Measurements from ENCODE around the gene DSG1. TPM values are rescaled to one million over a fixed set of nuclear protein-coding genes. Genes with fewer than 3 reads are reported as not detected.

DSG1 gene
- total and polyA plus RNA-seq, 4 donors = 0.13 to 2.9 (median 0.65) TPM

DNA sequence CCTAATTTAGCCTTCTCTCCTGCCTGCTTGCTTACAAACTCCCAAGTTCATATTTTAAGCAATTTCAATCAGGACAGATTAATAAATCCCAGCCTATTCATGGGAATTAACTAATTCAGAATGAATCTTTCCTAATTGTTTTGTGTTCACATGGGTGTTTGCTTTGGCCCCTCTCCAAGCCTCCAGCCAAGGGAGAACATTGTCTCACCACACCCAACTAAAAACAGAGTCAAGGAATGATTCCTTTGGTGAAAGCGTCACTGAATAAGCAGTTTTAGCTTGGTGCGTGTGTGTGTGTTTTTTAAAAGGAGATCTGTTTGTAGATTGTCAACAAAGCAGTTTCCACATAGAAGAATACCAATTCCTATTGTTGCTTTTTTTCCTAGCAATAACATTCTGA, 43.0 kb upstream of the DSG1 start:
- H3K36me3 ChIP-seq (ENCODE audit: control insufficient read depth in 4 of 4, insufficient read depth in 3 of 4, low read depth in 1 of 4, low read length in 3 of 4) = no peaks in the 10 kb centered on the region
- no peaks in the 10 kb centered on the region for H3K9me3 ChIP-seq (ENCODE audit: control insufficient read depth in 4 of 4, low read length in 3 of 4)
- DNase-seq (ENCODE audit: low spot score) = no peak
- H3K9ac ChIP-seq (ENCODE audit: low read depth in 1 of 2, low read length in 2 of 2) = no peak overlapping the region
- H3K27me3 ChIP-seq (ENCODE audit: control insufficient read depth in 4 of 4, insufficient read depth in 4 of 4, low read length in 3 of 4) = no peaks in the 10 kb centered on the region
- H3K4me3 ChIP-seq (ENCODE audit: low read depth in 1 of 3, low read length in 3 of 3) = no peak overlapping the region
- TF ChIP-seq HNF4G (IDR thresholded peaks at IDR 0.05) (no peak), JUND (IDR thresholded peaks at IDR 0.05) (no peak), HNF4A (conservative IDR thresholded peaks at IDR 0.05) (peak in 1 of 2 donors; percentile 14), GABPA (IDR thresholded peaks at IDR 0.05 in 1 of 2, conservative IDR thresholded peaks at IDR 0.05 in 1 of 2) (no peak), EGR1 (IDR thresholded peaks at IDR 0.05; ENCODE audit: low read depth in 2 of 2) (no peak), RAD21 (IDR thresholded peaks at IDR 0.05) (peak in 1 of 2 donors; percentile 41), SP1 (IDR thresholded peaks at IDR 0.05) (peak; percentile 10), FOXA2 (IDR thresholded peaks at IDR 0.05) (peak; percentile 68), YY1 (IDR thresholded peaks at IDR 0.05) (no peak), TAF1 (conservative IDR thresholded peaks at IDR 0.05) (no peak), FOXA1 (IDR thresholded peaks at IDR 0.05) (peak; percentile 50), RXRA (IDR thresholded peaks at IDR 0.05) (no peak), NR2F2 (IDR thresholded peaks at IDR 0.05) (no peak)
- TF ChIP-seq, protein P1, sequence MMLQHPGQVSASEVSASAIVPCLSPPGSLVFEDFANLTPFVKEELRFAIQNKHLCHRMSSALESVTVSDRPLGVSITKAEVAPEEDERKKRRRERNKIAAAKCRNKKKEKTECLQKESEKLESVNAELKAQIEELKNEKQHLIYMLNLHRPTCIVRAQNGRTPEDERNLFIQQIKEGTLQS (IDR thresholded peaks at IDR 0.05) = no peak
- TF ChIP-seq, protein P2, sequence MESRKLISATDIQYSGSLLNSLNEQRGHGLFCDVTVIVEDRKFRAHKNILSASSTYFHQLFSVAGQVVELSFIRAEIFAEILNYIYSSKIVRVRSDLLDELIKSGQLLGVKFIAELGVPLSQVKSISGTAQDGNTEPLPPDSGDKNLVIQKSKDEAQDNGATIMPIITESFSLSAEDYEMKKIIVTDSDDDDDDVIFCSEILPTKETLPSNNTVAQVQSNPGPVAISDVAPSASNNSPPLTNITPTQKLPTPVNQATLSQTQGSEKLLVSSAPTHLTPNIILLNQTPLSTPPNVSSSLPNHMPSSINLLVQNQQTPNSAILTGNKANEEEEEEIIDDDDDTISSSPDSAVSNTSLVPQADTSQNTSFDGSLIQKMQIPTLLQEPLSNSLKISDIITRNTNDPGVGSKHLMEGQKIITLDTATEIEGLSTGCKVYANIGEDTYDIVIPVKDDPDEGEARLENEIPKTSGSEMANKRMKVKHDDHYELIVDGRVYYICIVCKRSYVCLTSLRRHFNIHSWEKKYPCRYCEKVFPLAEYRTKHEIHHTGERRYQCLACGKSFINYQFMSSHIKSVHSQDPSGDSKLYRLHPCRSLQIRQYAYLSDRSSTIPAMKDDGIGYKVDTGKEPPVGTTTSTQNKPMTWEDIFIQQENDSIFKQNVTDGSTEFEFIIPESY (IDR thresholded peaks at IDR 0.05) = no peak
- TF ChIP-seq, protein P3, sequence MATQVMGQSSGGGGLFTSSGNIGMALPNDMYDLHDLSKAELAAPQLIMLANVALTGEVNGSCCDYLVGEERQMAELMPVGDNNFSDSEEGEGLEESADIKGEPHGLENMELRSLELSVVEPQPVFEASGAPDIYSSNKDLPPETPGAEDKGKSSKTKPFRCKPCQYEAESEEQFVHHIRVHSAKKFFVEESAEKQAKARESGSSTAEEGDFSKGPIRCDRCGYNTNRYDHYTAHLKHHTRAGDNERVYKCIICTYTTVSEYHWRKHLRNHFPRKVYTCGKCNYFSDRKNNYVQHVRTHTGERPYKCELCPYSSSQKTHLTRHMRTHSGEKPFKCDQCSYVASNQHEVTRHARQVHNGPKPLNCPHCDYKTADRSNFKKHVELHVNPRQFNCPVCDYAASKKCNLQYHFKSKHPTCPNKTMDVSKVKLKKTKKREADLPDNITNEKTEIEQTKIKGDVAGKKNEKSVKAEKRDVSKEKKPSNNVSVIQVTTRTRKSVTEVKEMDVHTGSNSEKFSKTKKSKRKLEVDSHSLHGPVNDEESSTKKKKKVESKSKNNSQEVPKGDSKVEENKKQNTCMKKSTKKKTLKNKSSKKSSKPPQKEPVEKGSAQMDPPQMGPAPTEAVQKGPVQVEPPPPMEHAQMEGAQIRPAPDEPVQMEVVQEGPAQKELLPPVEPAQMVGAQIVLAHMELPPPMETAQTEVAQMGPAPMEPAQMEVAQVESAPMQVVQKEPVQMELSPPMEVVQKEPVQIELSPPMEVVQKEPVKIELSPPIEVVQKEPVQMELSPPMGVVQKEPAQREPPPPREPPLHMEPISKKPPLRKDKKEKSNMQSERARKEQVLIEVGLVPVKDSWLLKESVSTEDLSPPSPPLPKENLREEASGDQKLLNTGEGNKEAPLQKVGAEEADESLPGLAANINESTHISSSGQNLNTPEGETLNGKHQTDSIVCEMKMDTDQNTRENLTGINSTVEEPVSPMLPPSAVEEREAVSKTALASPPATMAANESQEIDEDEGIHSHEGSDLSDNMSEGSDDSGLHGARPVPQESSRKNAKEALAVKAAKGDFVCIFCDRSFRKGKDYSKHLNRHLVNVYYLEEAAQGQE (IDR thresholded peaks at IDR 0.05) = no peak
- TF ChIP-seq, protein P4, sequence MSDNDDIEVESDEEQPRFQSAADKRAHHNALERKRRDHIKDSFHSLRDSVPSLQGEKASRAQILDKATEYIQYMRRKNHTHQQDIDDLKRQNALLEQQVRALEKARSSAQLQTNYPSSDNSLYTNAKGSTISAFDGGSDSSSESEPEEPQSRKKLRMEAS (IDR thresholded peaks at IDR 0.05) = no peak
- TF ChIP-seq, protein P5, sequence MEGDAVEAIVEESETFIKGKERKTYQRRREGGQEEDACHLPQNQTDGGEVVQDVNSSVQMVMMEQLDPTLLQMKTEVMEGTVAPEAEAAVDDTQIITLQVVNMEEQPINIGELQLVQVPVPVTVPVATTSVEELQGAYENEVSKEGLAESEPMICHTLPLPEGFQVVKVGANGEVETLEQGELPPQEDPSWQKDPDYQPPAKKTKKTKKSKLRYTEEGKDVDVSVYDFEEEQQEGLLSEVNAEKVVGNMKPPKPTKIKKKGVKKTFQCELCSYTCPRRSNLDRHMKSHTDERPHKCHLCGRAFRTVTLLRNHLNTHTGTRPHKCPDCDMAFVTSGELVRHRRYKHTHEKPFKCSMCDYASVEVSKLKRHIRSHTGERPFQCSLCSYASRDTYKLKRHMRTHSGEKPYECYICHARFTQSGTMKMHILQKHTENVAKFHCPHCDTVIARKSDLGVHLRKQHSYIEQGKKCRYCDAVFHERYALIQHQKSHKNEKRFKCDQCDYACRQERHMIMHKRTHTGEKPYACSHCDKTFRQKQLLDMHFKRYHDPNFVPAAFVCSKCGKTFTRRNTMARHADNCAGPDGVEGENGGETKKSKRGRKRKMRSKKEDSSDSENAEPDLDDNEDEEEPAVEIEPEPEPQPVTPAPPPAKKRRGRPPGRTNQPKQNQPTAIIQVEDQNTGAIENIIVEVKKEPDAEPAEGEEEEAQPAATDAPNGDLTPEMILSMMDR (IDR thresholded peaks at IDR 0.05; ENCODE audit: low read depth, low read length, missing input control) = no peak
- WGBS = 18% methylated on average over 2 of the region's 2 CpGs
- H3K27ac ChIP-seq (ENCODE audit: low read depth in 1 of 2, low read length in 2 of 2) = no peak overlapping the region
- H3K4me1 ChIP-seq (ENCODE audit: control insufficient read depth in 4 of 4, insufficient read depth in 4 of 4, low read length in 3 of 4) = peaks cover 0 to 16% (median 7%) of the 10 kb centered on the region in 4 donors
